Ascending aorta (tissue), 2 donors: Measurements from ENCODE around the gene VCL. TPM values are rescaled to one million over a fixed set of nuclear protein-coding genes. Genes with fewer than 3 reads are reported as not detected.

Experiments
- DNase-seq, 2 donors: peaks; one replicate each; pipeline ENCODE4 v3.0.0-alpha.2; 2019; ENCODE audit warnings: low spot score in 2 of 2
- H3K27ac ChIP-seq, 2 donors: fragments of 200-600 bp; sonication (generic); one replicate each; pipeline ENCODE4 v1.5.1; 2016 to 2017; ENCODE audit warnings: mild to moderate bottlenecking in 1 of 2
- H3K27me3 ChIP-seq: fragments of 200-600 bp; sonication (generic); one replicate; pipeline ENCODE4 v1.5.1; 2017
- H3K36me3 ChIP-seq, 2 donors: fragments of 200-600 bp; sonication (generic); one replicate each; pipeline ENCODE4 v1.5.1; 2016
- H3K4me1 ChIP-seq, 2 donors: fragments of 200-600 bp; sonication (generic); one replicate each; pipeline ENCODE4 v1.5.1; 2016 to 2017; ENCODE audit warnings: mild to moderate bottlenecking in 1 of 2
- H3K4me3 ChIP-seq, 2 donors: fragments of 200-600 bp; sonication (generic); one replicate each; pipeline ENCODE4 v1.5.1; 2016 to 2017; ENCODE audit warnings: mild to moderate bottlenecking in 1 of 2
- H3K9me3 ChIP-seq, 2 donors: fragments of 200-600 bp; sonication (generic); one replicate each; pipeline ENCODE4 v1.5.1; 2016
- CTCF ChIP-seq, 3 experiments: fragments of 200-600 bp in 2 of 3; fragments of 450-650 bp in 1 of 3; sonication (generic) in 2 of 3; IDR thresholded peaks; one replicate each; pipeline ENCODE4 v1.5.1; 2016 to 2019; ENCODE audit warnings: antibody characterized with exemption in 3 of 3, mild to moderate bottlenecking in 1 of 3, moderate library complexity in 1 of 3
- intact Hi-C: fragments of 100-400 bp; cut with DNase I; formaldehyde crosslinking; loops from one replicate; pipeline ENCODE4 v1.15.1; 2023
- total RNA-seq: library from RNA; depleted of rRNA; stranded (reverse); fragments of >200 nt; gene quantifications from one replicate; pipeline ENCODE4 v1.1.0, GENCODE V29; 2016

Gene VCL
- total RNA-seq, 1 donor from 2014 or later = 333 TPM

- H3K36me3 ChIP-seq = peaks cover 91 to 94% of the 10 kb centered on the region in 2 donors
- TF ChIP-seq CTCF (IDR thresholded peaks at IDR 0.05) = no peak
- H3K4me3 ChIP-seq = no peak overlapping the region
- intact Hi-C loops = no loop called here
- H3K27me3 ChIP-seq = no peaks in the 10 kb centered on the region
- H3K27ac ChIP-seq = no peak overlapping the region
- no peak for DNase-seq
- H3K4me1 ChIP-seq = peaks cover 7 to 8% of the 10 kb centered on the region in 2 donors
- no peaks in the 10 kb centered on the region for H3K9me3 ChIP-seq
Observed at GRCh38 chr10:74110120-74110519, 112.2 kb downstream of the VCL start.

GRCh38 chr10:74111799-74112198 is 113.9 kb downstream of the VCL start:
- peaks cover 7 to 8% of the 10 kb centered on the region in 2 donors for H3K4me1 ChIP-seq
- H3K27ac ChIP-seq = peak overlapping the region in 1 of 2 donors; percentile 3
- H3K27me3 ChIP-seq = no peaks in the 10 kb centered on the region
- no peak for DNase-seq
- no peaks in the 10 kb centered on the region for H3K9me3 ChIP-seq
- no peak for TF ChIP-seq CTCF (IDR thresholded peaks at IDR 0.05)
- no peak overlapping the region for H3K4me3 ChIP-seq
- intact Hi-C loops = no loop called here
- H3K36me3 ChIP-seq = peaks cover 91 to 94% of the 10 kb centered on the region in 2 donors

GRCh38 chr10:74113546-74113945 is 115.6 kb downstream of the VCL start:
- DNase-seq = no peak
- intact Hi-C loops = no loop called here
- peaks cover 90 to 92% of the 10 kb centered on the region in 2 donors for H3K36me3 ChIP-seq
- H3K4me1 ChIP-seq = peaks cover 7 to 8% of the 10 kb centered on the region in 2 donors
- H3K27ac ChIP-seq = peak overlapping the region; percentile 55 to 65
- H3K9me3 ChIP-seq = no peaks in the 10 kb centered on the region
- H3K27me3 ChIP-seq = no peaks in the 10 kb centered on the region
- H3K4me3 ChIP-seq = peak overlapping the region in 1 of 2 donors; percentile 28
- TF ChIP-seq CTCF (IDR thresholded peaks at IDR 0.05) = no peak

- intact Hi-C loops = no loop called here
- Histone ChIP-seq H3K36me3 (peaks cover 92 to 95% of the 10 kb centered on the region in 2 donors), H3K4me3 (peak overlapping the region in 1 of 2 donors; percentile 28)
Observed at GRCh38 chr10:74114041-74114448, 116.1 kb downstream of the VCL start.

DNA sequence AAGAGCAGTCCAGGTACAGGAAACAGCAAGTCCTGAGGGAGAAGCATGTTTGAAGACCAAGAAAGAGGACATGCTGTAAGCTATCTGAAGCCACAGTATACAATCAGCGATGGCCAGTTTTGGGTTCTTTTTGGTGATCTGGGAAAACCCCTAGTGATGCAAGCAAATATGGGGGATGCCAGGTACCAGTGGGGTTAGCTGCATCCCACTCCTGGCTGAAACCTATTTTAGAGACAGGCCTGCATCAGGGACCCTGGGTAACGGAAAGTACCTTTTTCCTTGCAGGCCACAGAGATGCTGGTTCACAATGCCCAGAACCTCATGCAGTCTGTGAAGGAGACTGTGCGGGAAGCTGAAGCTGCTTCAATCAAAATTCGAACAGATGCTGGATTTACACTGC is 119.8 kb downstream of the VCL start:
- Histone ChIP-seq H3K4me1 (peaks cover 7 to 8% of the 10 kb centered on the region in 2 donors), H3K4me3 (no peak overlapping the region), H3K27ac (peak overlapping the region in 1 of 2 donors; percentile 59), H3K9me3 (no peaks in the 10 kb centered on the region), H3K27me3 (no peaks in the 10 kb centered on the region), H3K36me3 (peaks cover 75 to 80% of the 10 kb centered on the region in 2 donors)
- intact Hi-C loops = no loop called here
- no peak for TF ChIP-seq CTCF (IDR thresholded peaks at IDR 0.05)
- no peak for DNase-seq

More at GRCh38 chr10:74114041-74114448, 116.1 kb downstream of the VCL start:
- no peak for TF ChIP-seq CTCF (IDR thresholded peaks at IDR 0.05)
- Histone ChIP-seq H3K27me3 (no peaks in the 10 kb centered on the region), H3K9me3 (no peaks in the 10 kb centered on the region), H3K27ac (peak overlapping the region; percentile 55 to 65), H3K4me1 (peaks cover 7 to 8% of the 10 kb centered on the region in 2 donors)
- DNase-seq = no peak

- H3K36me3 ChIP-seq = peaks cover 77 to 81% of the 10 kb centered on the region in 2 donors
- TF ChIP-seq CTCF (IDR thresholded peaks at IDR 0.05) = no peak
- H3K27me3 ChIP-seq = no peaks in the 10 kb centered on the region
- DNase-seq = no peak
- H3K4me3 ChIP-seq = no peak overlapping the region
- intact Hi-C loops = no loop called here
- H3K4me1 ChIP-seq = no peaks in the 10 kb centered on the region
- H3K9me3 ChIP-seq = no peaks in the 10 kb centered on the region
- H3K27ac ChIP-seq = peak overlapping the region; percentile 38 to 59
Observed at GRCh38 chr10:74118804-74119203, 120.9 kb downstream of the VCL start.
